DND-41 (cell line): Measurements from ENCODE around the gene CCDC136.

Experiments used
- CTCF ChIP-seq: IDR thresholded peaks from 2 replicates; pipeline ENCODE4 v1.5.1; 2012; ENCODE audit warnings: borderline replicate concordance, low read length, moderate library complexity, mild to moderate bottlenecking; ENCODE audit not compliant: poor library complexity, severe bottlenecking; ENCODE audit errors: extremely low read depth
- EZH2 ChIP-seq: IDR thresholded peaks from 3 replicates; pipeline ENCODE4 v1.6.1; 2012; ENCODE audit warnings: borderline replicate concordance, low read depth, mild to moderate bottlenecking, moderate library complexity, low read length, inconsistent platforms; ENCODE audit not compliant: severe bottlenecking

DNA sequence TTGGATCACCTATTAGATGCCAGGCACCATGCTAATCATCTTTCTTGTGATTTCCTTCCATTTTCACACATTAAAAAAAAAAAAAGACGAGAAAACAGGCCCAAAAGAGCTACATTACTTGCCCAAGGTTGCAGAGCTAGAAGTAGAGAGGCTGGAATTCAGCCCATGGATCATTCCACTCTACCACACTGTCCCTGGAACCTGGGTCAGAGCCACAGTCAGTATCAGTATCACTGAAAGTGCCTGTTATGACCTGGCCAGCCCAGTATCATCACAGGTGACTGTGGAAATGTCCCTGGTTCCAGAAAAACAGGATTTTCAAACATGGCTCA is 35.1 kb downstream of the CCDC136 start:
- TF ChIP-seq EZH2 (no peak), CTCF (no peak)
